Activated CD4-positive, alpha-beta T cell treated with anti-CD3 and anti-CD28 coated beads for 4 hours (primary cell): Measurements from ENCODE around the gene KCNJ12.
"Not testable (repeated sequence)": the region's sequence is repeated elsewhere in the genome, so short reads cannot be mapped to it uniquely, and the experiment has no call there.

Experiments used
- DNase-seq, 2 donors: peaks; one replicate each; pipeline ENCODE4 v3.0.0-alpha.2; 2020

KCNJ12 gene

GRCh38 chr17:21452377-21453143 lies 76.4 kb downstream of the KCNJ12 start:
- peak; percentile 23 to 41 for DNase-seq

- DNase-seq, result no peak
These were observed 77.2 kb downstream of the KCNJ12 start for GRCh38 chr17:21453144-21453898.

- not testable (repeated sequence) for DNase-seq
These were observed 77.8 kb downstream of the KCNJ12 start for GRCh38 chr17:21454006-21454405.

GRCh38 chr17:21454441-21454840 lies 78.3 kb downstream of the KCNJ12 start:
- no peak for DNase-seq

- no peak for DNase-seq
These were observed 79.6 kb downstream of the KCNJ12 start for GRCh38 chr17:21455761-21456160.

GRCh38 chr17:21456449-21456848 lies 80.3 kb downstream of the KCNJ12 start:
- not testable (repeated sequence) for DNase-seq

- DNase-seq, result peak; percentile 88 to 95
These were observed 81.2 kb downstream of the KCNJ12 start for GRCh38 chr17:21457051-21458026.

GRCh38 chr17:21458054-21458453 lies 81.9 kb downstream of the KCNJ12 start:
- no peak for DNase-seq

- DNase-seq, result no peak
These were observed 83.4 kb downstream of the KCNJ12 start for GRCh38 chr17:21459536-21459935.

GRCh38 chr17:21460358-21460757 lies 84.2 kb downstream of the KCNJ12 start:
- no peak for DNase-seq

- DNase-seq, result no peak
These were observed 86.1 kb downstream of the KCNJ12 start for GRCh38 chr17:21462237-21462636.

- DNase-seq, result no peak
These were observed 87.1 kb downstream of the KCNJ12 start for GRCh38 chr17:21463204-21463661.

GRCh38 chr17:21463779-21464407 lies 87.7 kb downstream of the KCNJ12 start:
- DNase-seq, result no peak

GRCh38 chr17:21464611-21465021 lies 88.5 kb downstream of the KCNJ12 start:
- no peak for DNase-seq

- DNase-seq, result no peak
These were observed 90.4 kb downstream of the KCNJ12 start for GRCh38 chr17:21466550-21466949.

GRCh38 chr17:21467196-21467595 lies 91.0 kb downstream of the KCNJ12 start:
- no peak for DNase-seq

- DNase-seq, result no peak
These were observed 91.8 kb downstream of the KCNJ12 start for GRCh38 chr17:21467739-21468490.
